Neural progenitor cell (in vitro differentiated cells): ENCODE data around the gene SLC35E2B.
"Not testable (repeated sequence)": the region's sequence is repeated elsewhere in the genome, so short reads cannot be mapped to it uniquely, and the experiment has no call there.

ENCODE experiments used
- CTCF ChIP-seq: fragments of 200-600 bp; sonication (generic); IDR thresholded peaks from 2 replicates; pipeline ENCODE4 v1.5.1; 2017; ENCODE audit warnings: antibody characterized with exemption, mild to moderate bottlenecking
- EZH2 ChIP-seq: fragments of 200-600 bp; sonication (generic); IDR thresholded peaks from 2 replicates; pipeline ENCODE4 v1.6.1; 2017; ENCODE audit warnings: antibody characterized with exemption, mild to moderate bottlenecking, moderate library complexity
- EZH2phosphoT487 ChIP-seq: fragments of 200-600 bp; sonication (generic); IDR thresholded peaks from 2 replicates; pipeline ENCODE4 v1.6.1; 2017; ENCODE audit warnings: antibody characterized with exemption

DNA sequence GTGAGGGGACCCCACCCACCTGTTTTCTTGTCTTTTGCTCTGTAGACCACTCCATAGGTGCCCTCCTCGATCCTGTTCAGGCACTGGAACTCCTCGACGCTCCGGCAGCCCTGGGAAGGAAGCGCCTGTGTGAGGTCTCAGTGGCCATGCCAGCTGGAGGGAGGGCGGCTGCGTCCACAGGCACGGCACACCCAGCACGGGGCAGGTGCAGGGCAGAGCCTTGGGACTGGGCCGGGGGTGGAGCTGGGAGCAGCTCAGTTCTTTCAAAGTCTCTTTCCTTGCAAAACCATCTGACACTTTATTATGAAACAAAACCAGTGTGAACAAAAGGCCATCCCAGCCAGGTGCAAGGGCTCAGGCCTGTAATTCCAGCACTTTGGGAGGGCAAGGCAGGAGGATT, 13.0 kb upstream of the SLC35E2B start:
- not testable (repeated sequence) for TF ChIP-seq CTCF, EZH2phosphoT487, EZH2
